HEK293T (cell line): ENCODE data around the gene ZFX.

Experiments
- ELF4 ChIP-seq: fragments of 450-650 bp; IDR thresholded peaks from 2 replicates; pipeline ENCODE4 v1.6.1; 2017; ENCODE audit warnings: antibody characterized with exemption
- NFRKB ChIP-seq: fragments of 450-650 bp; IDR thresholded peaks from 2 replicates; pipeline ENCODE4 v1.6.1; 2016; ENCODE audit warnings: mild to moderate bottlenecking, moderate library complexity
- TARDBP ChIP-seq: fragments of 450-650 bp; IDR thresholded peaks from 2 replicates; pipeline ENCODE4 v1.6.1; 2016
- ZNF384 ChIP-seq: fragments of 450-650 bp; IDR thresholded peaks from 2 replicates; pipeline ENCODE4 v1.6.1; 2016

DNA sequence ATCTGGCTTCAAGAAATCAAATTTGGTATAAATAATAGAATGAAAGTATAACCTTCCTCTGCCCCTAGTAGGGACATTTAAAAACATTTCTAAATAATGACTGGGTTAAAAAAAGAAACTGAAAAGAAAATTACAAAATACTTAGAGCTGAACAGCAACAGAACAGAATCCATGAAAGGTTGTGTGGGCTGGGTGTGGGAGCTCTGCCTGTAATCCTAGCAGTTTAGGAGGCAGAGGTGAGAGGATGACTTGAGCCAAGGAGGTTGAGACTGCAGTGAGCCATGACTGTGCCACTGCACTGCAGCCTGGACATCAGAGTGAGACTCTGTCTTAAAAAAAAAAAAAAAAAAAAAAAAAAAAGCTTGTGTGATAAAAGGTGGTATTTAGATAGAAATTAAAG, 12.3 kb upstream of the ZFX start:
- TF ChIP-seq ELF4 (no peak), TARDBP (no peak), ZNF384 (no peak), NFRKB (no peak)
